Activated T-helper 2 cell treated with anti-CD3 and anti-CD28 coated beads, Interferon-gamma antibody, Interleukin-2, Interleukin-4, amounts not matched to agents 10 μg/mL and 5 μg/mL and 100 μg/mL, durations not matched to agents 14 hours and 24 hours and 36 hours (primary cell): ENCODE results near the gene UBE2Z. TPM values are rescaled to one million over a fixed set of nuclear protein-coding genes. Genes with fewer than 3 reads are reported as not detected.
A peak's percentile ranks its signal among the peaks of the same experiment; 100 is the strongest.

Source experiments
- DNase-seq: peaks from one replicate; pipeline ENCODE4 v3.0.0; 2021; ENCODE audit warnings: low spot score
- H3K27ac Mint-ChIP-seq: one replicate; pipeline ENCODE4 v1.8.0; 2021; ENCODE audit warnings: mixed read lengths
- H3K27me3 Mint-ChIP-seq: one replicate; pipeline ENCODE4 v1.8.0; 2021; ENCODE audit warnings: low read depth, mixed read lengths
- H3K36me3 Mint-ChIP-seq: one replicate; pipeline ENCODE4 v1.8.0; 2021; ENCODE audit warnings: low read depth, mixed read lengths
- H3K4me1 Mint-ChIP-seq: one replicate; pipeline ENCODE4 v1.8.0; 2021; ENCODE audit warnings: low read depth, mixed read lengths
- H3K4me3 Mint-ChIP-seq: one replicate; pipeline ENCODE4 v1.8.0; 2021; ENCODE audit warnings: low read depth, mild to moderate bottlenecking, moderate library complexity, mixed read lengths
- H3K9me3 Mint-ChIP-seq: one replicate; pipeline ENCODE4 v1.8.0; 2021; ENCODE audit warnings: mixed read lengths
- intact Hi-C: fragments of 100-400 bp; cut with micrococcal nuclease; formaldehyde crosslinking; loops from one replicate; pipeline ENCODE4 v1.15.1; 2023
- total RNA-seq: library from RNA; stranded (reverse); gene quantifications from 2 replicates; pipeline ENCODE4 v1.2.3, GENCODE V29; 2022

The UBE2Z gene
- total RNA-seq, 1 donor from 2014 or later, result 85.2 TPM

GRCh38 chr17:48909783-48910182, 1.6 kb downstream of the UBE2Z start:
- Mint-ChIP-seq H3K4me3 (peak overlapping the region; percentile 87), H3K36me3 (peaks cover 57% of the 10 kb centered on the region), H3K27ac (peak overlapping the region; percentile 79), H3K4me1 (peaks cover 49% of the 10 kb centered on the region), H3K9me3 (no peaks in the 10 kb centered on the region), H3K27me3 (no peaks in the 10 kb centered on the region)
- no peak for DNase-seq
- intact Hi-C loops, result loop anchor here (10.0 kb wide), 1 partner anchor 285 kb away; no protein-coding TSS in a partner anchor

- peak overlapping the region; percentile 87 for H3K4me3 Mint-ChIP-seq
- no peak for DNase-seq
- H3K27me3 Mint-ChIP-seq, result no peaks in the 10 kb centered on the region
- H3K4me1 Mint-ChIP-seq, result peaks cover 52% of the 10 kb centered on the region
- no peak overlapping the region for H3K27ac Mint-ChIP-seq
- no peaks in the 10 kb centered on the region for H3K9me3 Mint-ChIP-seq
- H3K36me3 Mint-ChIP-seq, result peaks cover 57% of the 10 kb centered on the region
- intact Hi-C loops, result no loop called here
Observed at GRCh38 chr17:48910370-48910769, 2.2 kb downstream of the UBE2Z start.

- DNase-seq, result no peak
Observed at GRCh38 chr17:48912476-48912875, 4.3 kb downstream of the UBE2Z start.

GRCh38 chr17:48915459-48916282, 7.5 kb downstream of the UBE2Z start:
- H3K27ac Mint-ChIP-seq, result peak overlapping the region; percentile 98
- peaks cover 78% of the 10 kb centered on the region for H3K36me3 Mint-ChIP-seq
- peak; percentile 39 for DNase-seq
- peak overlapping the region; percentile 33 for H3K4me3 Mint-ChIP-seq
- no peaks in the 10 kb centered on the region for H3K27me3 Mint-ChIP-seq
- H3K4me1 Mint-ChIP-seq, result peaks cover 43% of the 10 kb centered on the region
- H3K9me3 Mint-ChIP-seq, result no peaks in the 10 kb centered on the region
- intact Hi-C loops, result loop anchor here (1.0 kb wide), 1 partner anchor 29 kb away; the partner anchor contains the start of gene SNF8

More at GRCh38 chr17:48912476-48912875, 4.3 kb downstream of the UBE2Z start:
- Mint-ChIP-seq H3K4me3 (no peak overlapping the region), H3K9me3 (no peaks in the 10 kb centered on the region), H3K36me3 (peaks cover 77% of the 10 kb centered on the region), H3K27ac (peak overlapping the region; percentile 4), H3K27me3 (no peaks in the 10 kb centered on the region), H3K4me1 (peaks cover 60% of the 10 kb centered on the region)
- intact Hi-C loops, result no loop called here

GRCh38 chr17:48925251-48925990, 17.2 kb downstream of the UBE2Z start:
- no peak for DNase-seq
- intact Hi-C loops, result no loop called here
- no peak overlapping the region for H3K27ac Mint-ChIP-seq
- no peaks in the 10 kb centered on the region for H3K27me3 Mint-ChIP-seq
- H3K36me3 Mint-ChIP-seq, result peaks cover 80% of the 10 kb centered on the region
- H3K4me1 Mint-ChIP-seq, result peaks cover 7% of the 10 kb centered on the region
- no peak overlapping the region for H3K4me3 Mint-ChIP-seq
- no peaks in the 10 kb centered on the region for H3K9me3 Mint-ChIP-seq

GRCh38 chr17:48925991-48926342, 17.8 kb downstream of the UBE2Z start:
- intact Hi-C loops, result no loop called here
- H3K36me3 Mint-ChIP-seq, result peaks cover 82% of the 10 kb centered on the region
- no peaks in the 10 kb centered on the region for H3K9me3 Mint-ChIP-seq
- no peaks in the 10 kb centered on the region for H3K27me3 Mint-ChIP-seq
- peaks cover 7% of the 10 kb centered on the region for H3K4me1 Mint-ChIP-seq
- DNase-seq, result no peak
- H3K27ac Mint-ChIP-seq, result no peak overlapping the region
- no peak overlapping the region for H3K4me3 Mint-ChIP-seq

GRCh38 chr17:48927978-48928745, 20.0 kb downstream of the UBE2Z start:
- Mint-ChIP-seq H3K36me3 (peaks cover 87% of the 10 kb centered on the region), H3K27ac (no peak overlapping the region), H3K9me3 (no peaks in the 10 kb centered on the region), H3K4me1 (peaks cover 8% of the 10 kb centered on the region), H3K27me3 (no peaks in the 10 kb centered on the region), H3K4me3 (no peak overlapping the region)
- intact Hi-C loops, result no loop called here
- DNase-seq, result no peak

GRCh38 chr17:48928876-48929811, 20.9 kb downstream of the UBE2Z start:
- no peaks in the 10 kb centered on the region for H3K9me3 Mint-ChIP-seq
- no peak overlapping the region for H3K4me3 Mint-ChIP-seq
- no peak for DNase-seq
- H3K27ac Mint-ChIP-seq, result no peak overlapping the region
- intact Hi-C loops, result no loop called here
- peaks cover 8% of the 10 kb centered on the region for H3K4me1 Mint-ChIP-seq
- no peaks in the 10 kb centered on the region for H3K27me3 Mint-ChIP-seq
- peaks cover 92% of the 10 kb centered on the region for H3K36me3 Mint-ChIP-seq

GRCh38 chr17:48929812-48930165, 21.6 kb downstream of the UBE2Z start:
- H3K27ac Mint-ChIP-seq, result no peak overlapping the region

GRCh38 chr17:48930435-48930873, 22.2 kb downstream of the UBE2Z start:
- DNase-seq, result no peak
- intact Hi-C loops, result no loop called here
- H3K27ac Mint-ChIP-seq, result no peak overlapping the region
- H3K4me3 Mint-ChIP-seq, result no peak overlapping the region
- H3K9me3 Mint-ChIP-seq, result no peaks in the 10 kb centered on the region
- H3K36me3 Mint-ChIP-seq, result peaks cover 89% of the 10 kb centered on the region
- H3K4me1 Mint-ChIP-seq, result peaks cover 6% of the 10 kb centered on the region
- no peaks in the 10 kb centered on the region for H3K27me3 Mint-ChIP-seq

More at GRCh38 chr17:48929812-48930165, 21.6 kb downstream of the UBE2Z start:
- intact Hi-C loops, result no loop called here
- Mint-ChIP-seq H3K9me3 (no peaks in the 10 kb centered on the region), H3K27me3 (no peaks in the 10 kb centered on the region), H3K36me3 (peaks cover 93% of the 10 kb centered on the region), H3K4me3 (no peak overlapping the region), H3K4me1 (peaks cover 8% of the 10 kb centered on the region)
- no peak for DNase-seq

GRCh38 chr17:48933035-48933434, 24.8 kb downstream of the UBE2Z start:
- Mint-ChIP-seq H3K9me3 (no peaks in the 10 kb centered on the region), H3K4me3 (no peak overlapping the region), H3K36me3 (peaks cover 81% of the 10 kb centered on the region), H3K27me3 (no peaks in the 10 kb centered on the region), H3K27ac (no peak overlapping the region), H3K4me1 (peaks cover 3% of the 10 kb centered on the region)
- no peak for DNase-seq
- intact Hi-C loops, result no loop called here
